IMR-90 (cell line): ENCODE results near the gene PGLYRP3. TPM values are rescaled to one million over a fixed set of nuclear protein-coding genes. Genes with fewer than 3 reads are reported as not detected.

ENCODE experiments used
- ATAC-seq: fragments of 200-7000 bp; cut with Tn5 transposase; 2 replicates; pipeline ENCODE4 v1.9.1; 2020; ENCODE audit warnings: low read depth, mild to moderate bottlenecking, moderate library complexity
- BruUV-seq: library from RNA; stranded (reverse); fragments of 400-500 nt; replicated peaks from 2 replicates; lab custom pipeline; 2021; lab: Mats Ljungman, UMichigan
- CTCF ChIA-PET: fragments of 300-600 bp; formaldehyde crosslinking; extraction: SDS; loops from one replicate; lab custom pipeline; 2021; ENCODE audit warnings: antibody characterized with exemption; lab: Yijun Ruan, JAX
- POLR2A ChIA-PET: fragments of 300-600 bp; sonication (Branson Sonifier 250); formaldehyde crosslinking; loops from one replicate; lab custom pipeline; 2022; ENCODE audit warnings: antibody characterized with exemption; ENCODE audit not compliant: unreplicated experiment; lab: Charles Lee
- DNase-seq: peaks from one replicate; pipeline ENCODE4 v3.0.0; 2013
- H2AFZ ChIP-seq: replicated peaks from 2 replicates; pipeline ENCODE3; 2013; ENCODE audit warnings: low read length, mild to moderate bottlenecking; ENCODE audit not compliant: poor library complexity
- H2AK5ac ChIP-seq: 2 replicates; pipeline ENCODE4 v1.6.1; 2013; ENCODE audit warnings: low read depth, low read length, inconsistent platforms
- H2AK9ac ChIP-seq: replicated peaks from 2 replicates; pipeline ENCODE3; 2013; ENCODE audit warnings: mild to moderate bottlenecking, low read depth, low read length, moderate library complexity; ENCODE audit not compliant: poor library complexity
- H2BK120ac ChIP-seq: 2 replicates; pipeline ENCODE4 v1.6.1; 2013; ENCODE audit warnings: low read depth, low read length, inconsistent platforms
- H2BK15ac ChIP-seq: 3 replicates; pipeline ENCODE4 v1.6.1; 2013; ENCODE audit warnings: low read depth, low read length, inconsistent platforms
- H2BK20ac ChIP-seq: 2 replicates; pipeline ENCODE4 v1.6.1; 2013; ENCODE audit warnings: low read depth, mild to moderate bottlenecking, inconsistent platforms, low read length, moderate library complexity
- H2BK5ac ChIP-seq: 2 replicates; pipeline ENCODE4 v1.6.1; 2013; ENCODE audit warnings: mild to moderate bottlenecking, low read depth, low read length, inconsistent platforms; ENCODE audit not compliant: poor library complexity, severe bottlenecking
- H3K14ac ChIP-seq: replicated peaks from 2 replicates; pipeline ENCODE4 v1.6.1; 2013; ENCODE audit warnings: low read depth, low read length, inconsistent platforms
- H3K18ac ChIP-seq: 2 replicates; pipeline ENCODE4 v1.6.1; 2013; ENCODE audit warnings: low read depth, low read length, control low read depth
- H3K23ac ChIP-seq: 2 replicates; pipeline ENCODE4 v1.6.1; 2013; ENCODE audit warnings: low read depth, low read length, inconsistent platforms
- H3K27ac ChIP-seq: 2 replicates; pipeline ENCODE4 v1.5.1; 2013; ENCODE audit warnings: mild to moderate bottlenecking, control low read depth, low read length; ENCODE audit not compliant: insufficient read depth
- H3K27me3 ChIP-seq: 2 replicates; pipeline ENCODE4 v1.6.1; 2013; ENCODE audit warnings: low read length; ENCODE audit not compliant: control insufficient read depth, insufficient read depth
- H3K36me3 ChIP-seq: 2 replicates; pipeline ENCODE4 v1.6.1; 2013; ENCODE audit warnings: low read length, mixed read lengths; ENCODE audit not compliant: control insufficient read depth, insufficient read depth
- H3K4ac ChIP-seq: 2 replicates; pipeline ENCODE4 v1.6.1; 2013; ENCODE audit warnings: low read depth, low read length, inconsistent platforms
- H3K4me1 ChIP-seq: 2 replicates; pipeline ENCODE4 v1.6.1; 2013; ENCODE audit warnings: low read length, mixed read lengths; ENCODE audit not compliant: control insufficient read depth, insufficient read depth
- H3K4me2 ChIP-seq: 2 replicates; pipeline ENCODE4 v1.6.1; 2013; ENCODE audit warnings: low read depth, mild to moderate bottlenecking, control low read depth, low read length, moderate library complexity
- H3K4me3 ChIP-seq: 2 replicates; pipeline ENCODE4 v1.5.1; 2013; ENCODE audit warnings: low read depth, mild to moderate bottlenecking, control low read depth, low read length, moderate library complexity; ENCODE audit not compliant: insufficient read depth
- H3K56ac ChIP-seq: 2 replicates; pipeline ENCODE4 v1.6.1; 2013; ENCODE audit warnings: low read length, inconsistent platforms; ENCODE audit not compliant: insufficient read depth; ENCODE audit errors: extremely low read depth
- H3K79me1 ChIP-seq, 2 experiments: 2 replicates each; pipeline ENCODE4 v1.6.1; 2013; ENCODE audit warnings: low read length in 2 of 2, inconsistent platforms in 1 of 2, low read depth in 1 of 2
- H3K9ac ChIP-seq: 2 replicates; pipeline ENCODE4 v1.6.1; 2013; ENCODE audit warnings: low read depth, low read length, control low read depth
- H3K9me1 ChIP-seq: 2 replicates; pipeline ENCODE4 v1.6.1; 2013; ENCODE audit warnings: low read length, inconsistent platforms; ENCODE audit not compliant: insufficient read depth
- H3K9me3 ChIP-seq: 2 replicates; pipeline ENCODE4 v1.6.1; 2013; ENCODE audit warnings: low read length; ENCODE audit not compliant: control insufficient read depth, insufficient read depth
- H4K20me1 ChIP-seq: 2 replicates; pipeline ENCODE4 v1.6.1; 2013; ENCODE audit warnings: low read length, inconsistent platforms; ENCODE audit not compliant: insufficient read depth
- H4K5ac ChIP-seq: 2 replicates; pipeline ENCODE4 v1.6.1; 2013; ENCODE audit warnings: mild to moderate bottlenecking, low read depth, low read length, control low read depth
- H4K8ac ChIP-seq, 2 experiments: 2 replicates each; pipeline ENCODE4 v1.6.1; 2013; ENCODE audit warnings: low read depth in 2 of 2, low read length in 2 of 2, control low read depth in 1 of 2, inconsistent platforms in 1 of 2
- H4K91ac ChIP-seq: 2 replicates; pipeline ENCODE4 v1.6.1; 2013; ENCODE audit warnings: low read depth, low read length, inconsistent platforms; ENCODE audit not compliant: insufficient read depth
- BHLHE40 ChIP-seq: fragments of 150-350 bp; IDR thresholded peaks from 2 replicates; pipeline ENCODE4 v1.6.1; 2016; ENCODE audit warnings: mild to moderate bottlenecking, low read depth, low read length
- CEBPB ChIP-seq: IDR thresholded peaks from 2 replicates; pipeline ENCODE4 v1.6.1; 2012; ENCODE audit warnings: low read depth, low read length, improper control_type of control experiment
- CHD1 ChIP-seq: IDR thresholded peaks from 2 replicates; pipeline ENCODE4 v1.6.1; 2012; ENCODE audit warnings: low read depth, low read length, improper control_type of control experiment
- FOS ChIP-seq: fragments of 150-350 bp; IDR thresholded peaks from 2 replicates; pipeline ENCODE4 v1.6.1; 2016; ENCODE audit warnings: low read depth, low read length
- MAFK ChIP-seq: IDR thresholded peaks from 2 replicates; pipeline ENCODE4 v1.6.1; 2012; ENCODE audit warnings: low read depth, low read length, improper control_type of control experiment
- MAZ ChIP-seq: IDR thresholded peaks from 2 replicates; pipeline ENCODE4 v1.6.1; 2012; ENCODE audit warnings: low read depth, mild to moderate bottlenecking, low read length, improper control_type of control experiment, moderate library complexity, borderline replicate concordance
- MXI1 ChIP-seq: IDR thresholded peaks from 2 replicates; pipeline ENCODE4 v1.6.1; 2012; ENCODE audit warnings: low read depth, mild to moderate bottlenecking, low read length, moderate library complexity, borderline replicate concordance
- NFE2L2 ChIP-seq: fragments of 150-350 bp; IDR thresholded peaks from 2 replicates; pipeline ENCODE4 v1.6.1; 2016; ENCODE audit warnings: low read depth, mild to moderate bottlenecking, low read length
- RAD21 ChIP-seq: IDR thresholded peaks from 2 replicates; pipeline ENCODE4 v1.6.1; 2012; ENCODE audit warnings: low read length, improper control_type of control experiment
- RCOR1 ChIP-seq: IDR thresholded peaks from 2 replicates; pipeline ENCODE4 v1.6.1; 2012; ENCODE audit warnings: mild to moderate bottlenecking, low read length, improper control_type of control experiment; ENCODE audit not compliant: insufficient replicate concordance
- RFX5 ChIP-seq: IDR thresholded peaks from 2 replicates; pipeline ENCODE4 v1.8.0; 2012; ENCODE audit warnings: low read depth, mild to moderate bottlenecking, low read length, moderate library complexity
- SMC3 ChIP-seq: fragments of 150-350 bp; IDR thresholded peaks from 2 replicates; pipeline ENCODE4 v1.6.1; 2016; ENCODE audit warnings: low read depth, mild to moderate bottlenecking, antibody characterized with exemption, low read length, moderate library complexity
- WGBS, 2 experiments: methylation state at CpG; one replicate each; pipeline versions ENCODE4 v1.1.5 to v1.1.7; 2013; ENCODE audit warnings: missing lambda C conversion rate in 2 of 2; ENCODE audit not compliant: insufficient read length in 1 of 2; ENCODE audit errors: extremely low coverage in 2 of 2; 5-methylcytosine and 5-hydroxymethylcytosine counted together
- dilution Hi-C: fragments of 300-500 bp; cut with HindIII; formaldehyde crosslinking; loops from one replicate; pipeline ENCODE4 v1.14.3; 2018; ENCODE audit warnings: low sequenced_read_pairs; ENCODE audit not compliant: unreplicated experiment
- in situ Hi-C: fragments of 300-500 bp; cut with MboI; formaldehyde crosslinking; loops from 3 replicates; pipeline ENCODE4 v1.14.3; 2019; ENCODE audit warnings: low sequenced_read_pairs, inconsistent platforms, mixed read lengths
- intact Hi-C: fragments of 100-400 bp; cut with micrococcal nuclease; formaldehyde crosslinking; loops from 2 replicates; pipeline ENCODE4 v1.10.0; 2022
- polyA plus RNA-seq, 3 experiments: library from polyadenylated mRNA; depleted of rRNA; stranded (reverse); fragments of >200 nt; gene quantifications; 2 replicates each; pipeline ENCODE4 v1.2.3, GENCODE V29; 2012; ENCODE audit warnings: low replicate concordance in 1 of 3
- total RNA-seq: library from RNA; depleted of rRNA; stranded (reverse); fragments of >200 nt; gene quantifications from 2 replicates; pipeline ENCODE4 v1.2.3, GENCODE V29; 2012
- TF ChIP-seq, protein P1 (sequence below): fragments of 150-350 bp; IDR thresholded peaks from 2 replicates; pipeline ENCODE4 v1.6.1; 2016; ENCODE audit warnings: low read depth, mild to moderate bottlenecking, low read length, moderate library complexity, borderline replicate concordance
- TF ChIP-seq, protein P2 (sequence below): fragments of 150-350 bp; IDR thresholded peaks from 2 replicates; pipeline ENCODE4 v1.6.1; 2017; ENCODE audit warnings: mild to moderate bottlenecking, antibody characterized with exemption, low read length, low read depth
- TF ChIP-seq, protein P3 (sequence below): conservative IDR thresholded peaks from 2 replicates; pipeline ENCODE4 v1.5.1; 2012; ENCODE audit warnings: mild to moderate bottlenecking, low read depth, low read length, improper control_type of control experiment

Gene PGLYRP3
- total and polyA plus RNA-seq, 2 of the 4 experiments (the other 2 are of a cell fraction), result not detected

DNA sequence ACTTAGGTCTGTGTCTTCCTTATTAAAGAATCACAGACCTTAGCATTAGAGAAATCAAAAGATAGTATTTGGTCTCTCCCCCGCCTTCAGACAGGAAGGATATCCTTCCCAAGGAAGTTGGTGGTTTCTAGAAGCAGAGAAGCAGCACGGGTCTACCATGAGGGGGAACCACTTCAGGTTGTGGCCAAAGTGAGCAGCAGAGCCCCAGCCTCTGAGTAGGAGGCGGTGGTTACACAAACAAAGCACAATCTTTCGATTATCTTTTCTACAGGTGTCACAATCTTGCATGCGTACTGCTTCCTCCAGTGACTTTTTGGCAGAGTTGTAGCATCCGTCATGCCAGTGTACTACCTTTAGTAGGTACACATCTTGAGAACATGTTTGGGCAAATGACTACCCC, 27.1 kb upstream of the PGLYRP3 start:
- no peak for DNase-seq
- H3K14ac ChIP-seq, result no peak overlapping the region
- TF ChIP-seq CHD1, result no peak
- TF ChIP-seq, protein P1, sequence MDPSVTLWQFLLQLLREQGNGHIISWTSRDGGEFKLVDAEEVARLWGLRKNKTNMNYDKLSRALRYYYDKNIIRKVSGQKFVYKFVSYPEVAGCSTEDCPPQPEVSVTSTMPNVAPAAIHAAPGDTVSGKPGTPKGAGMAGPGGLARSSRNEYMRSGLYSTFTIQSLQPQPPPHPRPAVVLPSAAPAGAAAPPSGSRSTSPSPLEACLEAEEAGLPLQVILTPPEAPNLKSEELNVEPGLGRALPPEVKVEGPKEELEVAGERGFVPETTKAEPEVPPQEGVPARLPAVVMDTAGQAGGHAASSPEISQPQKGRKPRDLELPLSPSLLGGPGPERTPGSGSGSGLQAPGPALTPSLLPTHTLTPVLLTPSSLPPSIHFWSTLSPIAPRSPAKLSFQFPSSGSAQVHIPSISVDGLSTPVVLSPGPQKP, result no peak
- no peak for TF ChIP-seq MAZ
- TF ChIP-seq FOS, result no peak
- TF ChIP-seq CEBPB, result no peak
- TF ChIP-seq, protein P2, sequence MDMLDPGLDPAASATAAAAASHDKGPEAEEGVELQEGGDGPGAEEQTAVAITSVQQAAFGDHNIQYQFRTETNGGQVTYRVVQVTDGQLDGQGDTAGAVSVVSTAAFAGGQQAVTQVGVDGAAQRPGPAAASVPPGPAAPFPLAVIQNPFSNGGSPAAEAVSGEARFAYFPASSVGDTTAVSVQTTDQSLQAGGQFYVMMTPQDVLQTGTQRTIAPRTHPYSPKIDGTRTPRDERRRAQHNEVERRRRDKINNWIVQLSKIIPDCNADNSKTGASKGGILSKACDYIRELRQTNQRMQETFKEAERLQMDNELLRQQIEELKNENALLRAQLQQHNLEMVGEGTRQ, result no peak
- no peak for TF ChIP-seq MXI1
- no peak for TF ChIP-seq BHLHE40
- no peak for TF ChIP-seq SMC3
- TF ChIP-seq, protein P3, sequence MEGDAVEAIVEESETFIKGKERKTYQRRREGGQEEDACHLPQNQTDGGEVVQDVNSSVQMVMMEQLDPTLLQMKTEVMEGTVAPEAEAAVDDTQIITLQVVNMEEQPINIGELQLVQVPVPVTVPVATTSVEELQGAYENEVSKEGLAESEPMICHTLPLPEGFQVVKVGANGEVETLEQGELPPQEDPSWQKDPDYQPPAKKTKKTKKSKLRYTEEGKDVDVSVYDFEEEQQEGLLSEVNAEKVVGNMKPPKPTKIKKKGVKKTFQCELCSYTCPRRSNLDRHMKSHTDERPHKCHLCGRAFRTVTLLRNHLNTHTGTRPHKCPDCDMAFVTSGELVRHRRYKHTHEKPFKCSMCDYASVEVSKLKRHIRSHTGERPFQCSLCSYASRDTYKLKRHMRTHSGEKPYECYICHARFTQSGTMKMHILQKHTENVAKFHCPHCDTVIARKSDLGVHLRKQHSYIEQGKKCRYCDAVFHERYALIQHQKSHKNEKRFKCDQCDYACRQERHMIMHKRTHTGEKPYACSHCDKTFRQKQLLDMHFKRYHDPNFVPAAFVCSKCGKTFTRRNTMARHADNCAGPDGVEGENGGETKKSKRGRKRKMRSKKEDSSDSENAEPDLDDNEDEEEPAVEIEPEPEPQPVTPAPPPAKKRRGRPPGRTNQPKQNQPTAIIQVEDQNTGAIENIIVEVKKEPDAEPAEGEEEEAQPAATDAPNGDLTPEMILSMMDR, result no peak
- TF ChIP-seq RAD21, result no peak
- TF ChIP-seq NFE2L2, result no peak
- TF ChIP-seq RFX5, result no peak
- TF ChIP-seq MAFK, result no peak
- no peak for TF ChIP-seq RCOR1
- POLR2A ChIA-PET, result no interaction called here
- no peak overlapping the region for H2BK120ac ChIP-seq
- H4K8ac ChIP-seq, result no peak overlapping the region
- H2BK5ac ChIP-seq, result no peak overlapping the region
- dilution Hi-C loops, result no loop called here
- H3K4ac ChIP-seq, result no peak overlapping the region
- H2BK15ac ChIP-seq, result no peak overlapping the region
- no peak overlapping the region for H3K18ac ChIP-seq
- H3K4me2 ChIP-seq, result no peak overlapping the region
- H3K9me3 ChIP-seq, result no peaks in the 10 kb centered on the region
- ATAC-seq, result no peak
- H3K9ac ChIP-seq, result no peak overlapping the region
- H3K27ac ChIP-seq, result no peak overlapping the region
- in situ Hi-C loops, result no loop called here
- no peak overlapping the region for H4K5ac ChIP-seq
- CTCF ChIA-PET, result no interaction called here
- peaks cover 4% of the 10 kb centered on the region for H3K27me3 ChIP-seq
- no peak overlapping the region for H4K91ac ChIP-seq
- H2BK20ac ChIP-seq, result no peak overlapping the region
- H3K36me3 ChIP-seq, result no peaks in the 10 kb centered on the region
- WGBS, 2 experiments, result 77% methylated on average over 2 of the region's 6 CpGs; no CpG with 5 or more reads in 1 of the 2 experiments
- no peaks in the 10 kb centered on the region for H4K20me1 ChIP-seq
- no peak overlapping the region for H3K56ac ChIP-seq
- no peaks in the 10 kb centered on the region for H3K4me1 ChIP-seq
- no TSS peak for BruUV-seq
- H2AK5ac ChIP-seq, result no peak overlapping the region
- H2AK9ac ChIP-seq, result no peak overlapping the region
- H2AFZ ChIP-seq, result no peak overlapping the region
- H3K4me3 ChIP-seq, result no peak overlapping the region
- intact Hi-C loops, result no loop called here
- no peaks in the 10 kb centered on the region for H3K9me1 ChIP-seq
- no peak overlapping the region for H3K23ac ChIP-seq
- no peaks in the 10 kb centered on the region for H3K79me1 ChIP-seq
